GM18867 (cell line): Measurements from ENCODE around the gene ITPKC.

ENCODE experiments used
- ATAC-seq: cut with Tn5 transposase; IDR thresholded peaks from one replicate; pipeline ENCODE4 v1.9.1; 2021; ENCODE audit warnings: mild to moderate bottlenecking, moderate library complexity; ENCODE audit not compliant: unreplicated experiment

The ITPKC gene

DNA sequence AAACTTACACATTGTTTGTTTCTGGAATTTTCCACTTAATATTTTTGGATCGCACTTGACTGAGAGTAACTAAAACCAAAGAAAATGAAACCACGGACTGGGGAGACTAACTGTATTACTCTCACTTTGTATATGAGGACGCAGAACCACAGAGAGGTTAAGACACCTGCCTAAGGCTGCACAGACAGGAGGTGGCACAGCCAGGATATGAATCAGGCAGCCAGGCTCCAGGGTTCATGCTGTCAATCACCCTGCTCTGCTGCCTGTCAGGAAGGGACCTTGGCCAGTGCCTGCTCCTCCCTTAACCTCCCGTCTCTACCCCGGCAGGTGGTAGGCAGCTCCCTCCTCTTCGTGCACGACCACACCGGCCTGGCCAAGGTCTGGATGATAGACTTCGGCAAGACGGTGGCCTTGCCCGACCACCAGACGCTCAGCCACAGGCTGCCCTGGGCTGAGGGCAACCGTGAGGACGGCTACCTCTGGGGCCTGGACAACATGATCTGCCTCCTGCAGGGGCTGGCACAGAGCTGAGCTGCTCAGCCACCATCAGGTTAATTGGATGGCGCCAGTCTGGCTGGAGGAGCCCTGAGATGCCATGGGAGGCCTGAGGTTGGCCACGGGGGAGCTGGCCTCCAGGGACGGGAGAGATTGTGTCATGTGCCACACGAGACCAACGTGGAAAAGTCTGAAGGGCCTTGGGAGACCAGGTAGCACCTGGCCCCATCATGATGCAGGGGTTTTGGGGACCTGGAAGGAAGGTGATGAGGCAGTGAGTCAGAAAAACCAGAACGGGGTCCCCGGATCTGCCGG lies 22.3 kb downstream of the ITPKC start:
- ATAC-seq: no peak

DNA sequence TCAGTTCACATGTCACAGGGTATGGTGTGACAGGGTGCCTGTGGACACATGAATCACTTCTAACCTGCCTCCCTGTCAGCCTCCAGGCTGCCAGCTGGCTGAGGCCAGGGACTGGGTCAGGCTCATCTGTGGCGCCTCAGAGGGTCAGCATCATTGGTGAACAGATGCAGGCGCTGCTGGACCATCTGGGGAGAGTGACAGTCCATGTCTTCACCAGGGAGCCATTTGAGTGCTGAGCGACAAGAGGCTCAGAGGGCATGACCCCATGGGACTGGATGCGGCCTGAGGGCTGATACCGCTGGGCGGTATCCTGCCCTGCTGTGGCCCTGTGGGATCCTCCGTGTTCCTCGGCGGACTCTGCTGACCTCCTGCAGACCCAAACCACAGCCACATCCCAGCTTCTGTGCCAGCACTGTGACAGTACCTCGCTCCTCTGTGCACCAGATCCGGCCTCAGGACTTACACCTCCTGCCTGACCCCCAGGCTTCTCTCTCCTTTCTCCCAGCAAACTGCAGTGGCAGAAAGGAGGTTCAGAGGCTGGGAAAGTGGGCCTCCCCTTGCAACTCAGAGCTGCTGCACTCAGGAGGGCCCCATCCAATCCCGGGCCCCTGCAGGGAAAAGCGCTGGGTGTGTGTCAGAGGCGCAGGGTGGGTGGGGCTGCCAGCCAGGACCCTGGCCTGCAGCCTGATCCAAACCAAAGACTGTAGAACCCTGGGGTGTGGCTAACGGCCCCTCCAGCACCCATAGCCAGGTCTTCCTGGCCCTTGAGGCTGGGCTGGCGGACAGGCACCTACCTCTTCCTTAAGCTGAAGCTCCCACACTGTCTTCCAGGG lies 23.2 kb downstream of the ITPKC start:
- no peak for ATAC-seq

DNA sequence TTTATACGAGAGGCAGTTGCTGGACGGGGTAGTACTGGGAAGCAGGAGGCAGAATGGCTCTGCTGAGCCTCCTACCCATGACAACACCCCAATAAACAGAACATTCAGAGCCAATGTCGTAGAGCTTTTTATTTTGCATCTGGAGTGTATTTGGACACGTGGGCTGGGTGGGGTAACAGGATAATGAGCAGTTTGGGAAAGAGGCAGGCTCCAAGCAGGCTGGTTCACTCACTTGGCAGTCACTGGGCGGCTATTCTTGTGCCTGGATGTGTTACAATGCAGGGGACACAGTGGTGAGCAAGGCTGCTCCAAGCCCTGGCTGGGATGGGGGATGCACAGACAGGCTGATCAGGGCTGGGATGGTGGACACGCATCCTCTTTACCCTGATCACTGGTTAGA lies 23.8 kb downstream of the ITPKC start:
- ATAC-seq: no peak

DNA sequence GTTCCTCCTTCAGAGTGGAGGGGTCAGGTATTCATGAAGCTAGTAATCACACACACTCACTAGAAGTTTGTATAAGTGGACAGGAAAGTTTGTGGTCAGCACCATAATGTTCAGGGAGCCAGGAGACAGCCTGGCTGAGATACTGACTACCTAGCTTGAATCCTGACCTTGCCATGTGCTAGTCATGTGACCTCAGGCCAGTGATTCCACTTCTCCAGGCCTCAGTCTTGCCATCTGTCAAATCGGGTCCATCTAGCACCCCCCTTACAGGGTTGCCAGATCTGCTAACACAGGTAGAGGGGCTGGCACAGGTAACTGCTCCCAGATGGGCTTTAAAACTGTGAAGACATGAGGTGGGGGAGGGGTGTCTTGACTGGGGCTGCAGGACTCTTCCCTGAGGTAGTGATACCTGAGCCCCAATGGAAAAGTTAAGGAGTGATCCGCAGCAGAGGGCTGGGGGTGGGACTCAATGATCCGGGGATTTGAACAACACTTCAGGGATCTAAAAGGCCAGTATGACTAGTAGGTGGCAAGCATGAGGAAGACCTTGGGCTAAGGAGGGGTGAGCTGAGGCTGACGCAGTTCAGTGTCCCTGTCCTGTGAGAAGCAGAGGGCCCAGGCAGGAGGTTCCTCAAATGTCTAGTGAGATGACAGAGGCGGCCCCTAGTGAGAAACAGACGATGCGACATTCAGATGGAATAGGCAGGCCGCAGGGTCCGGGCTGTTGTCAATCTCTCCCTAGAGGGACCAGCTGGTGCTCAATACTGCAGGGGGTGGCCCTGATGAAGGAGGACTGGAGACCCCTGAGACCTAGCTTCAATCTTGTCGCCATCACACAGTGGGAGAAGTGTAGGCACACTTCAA lies 24.8 kb downstream of the ITPKC start:
- ATAC-seq: no peak

GRCh38 chr19:40742477-40742876 lies 25.6 kb downstream of the ITPKC start:
- no peak for ATAC-seq

GRCh38 chr19:40742886-40743285 lies 26.0 kb downstream of the ITPKC start:
- no peak for ATAC-seq

DNA sequence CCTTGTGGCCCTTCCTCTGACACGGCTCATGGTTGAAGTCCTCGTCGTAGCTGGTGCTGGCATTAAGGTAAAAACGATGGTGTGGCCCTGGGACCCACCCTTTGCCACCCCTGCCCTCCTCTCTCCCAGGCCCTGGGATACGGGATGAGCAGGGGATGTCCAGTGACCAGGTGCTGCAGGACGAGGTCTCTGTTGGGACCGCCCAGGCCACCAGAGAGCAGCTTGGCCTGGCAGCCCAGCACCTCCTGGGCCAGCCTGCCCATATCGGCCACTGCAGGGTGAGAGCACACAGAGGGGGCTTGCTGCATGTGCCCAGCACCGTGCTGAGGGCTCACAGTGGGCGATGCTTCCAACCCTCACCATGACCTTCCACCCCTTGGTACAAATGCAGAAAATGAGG lies 27.0 kb downstream of the ITPKC start:
- no peak for ATAC-seq

- ATAC-seq: no peak
Measured at GRCh38 chr19:40744554-40745401, 27.9 kb downstream of the ITPKC start.

- no peak for ATAC-seq
Measured at GRCh38 chr19:40745402-40745780, 28.5 kb downstream of the ITPKC start.

DNA sequence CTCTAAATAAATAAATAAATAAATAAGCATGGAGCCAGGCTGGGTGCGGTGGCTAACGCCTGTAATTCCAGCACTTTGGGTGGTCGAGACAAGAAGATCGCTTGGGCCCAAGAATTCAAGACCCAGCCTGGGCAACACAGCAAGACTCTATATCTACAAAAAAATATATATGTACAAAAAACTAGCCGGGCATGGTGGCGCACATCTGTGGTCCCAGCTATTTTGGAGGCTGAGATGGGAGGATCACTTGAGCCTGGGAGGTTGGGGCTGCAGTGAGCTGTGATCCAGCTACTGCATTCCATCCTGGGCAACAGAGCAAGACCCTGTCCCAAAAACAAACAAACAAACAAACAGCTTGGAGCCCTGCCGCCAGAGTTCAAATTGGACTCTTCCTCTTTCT lies 30.6 kb downstream of the ITPKC start:
- no peak for ATAC-seq

DNA sequence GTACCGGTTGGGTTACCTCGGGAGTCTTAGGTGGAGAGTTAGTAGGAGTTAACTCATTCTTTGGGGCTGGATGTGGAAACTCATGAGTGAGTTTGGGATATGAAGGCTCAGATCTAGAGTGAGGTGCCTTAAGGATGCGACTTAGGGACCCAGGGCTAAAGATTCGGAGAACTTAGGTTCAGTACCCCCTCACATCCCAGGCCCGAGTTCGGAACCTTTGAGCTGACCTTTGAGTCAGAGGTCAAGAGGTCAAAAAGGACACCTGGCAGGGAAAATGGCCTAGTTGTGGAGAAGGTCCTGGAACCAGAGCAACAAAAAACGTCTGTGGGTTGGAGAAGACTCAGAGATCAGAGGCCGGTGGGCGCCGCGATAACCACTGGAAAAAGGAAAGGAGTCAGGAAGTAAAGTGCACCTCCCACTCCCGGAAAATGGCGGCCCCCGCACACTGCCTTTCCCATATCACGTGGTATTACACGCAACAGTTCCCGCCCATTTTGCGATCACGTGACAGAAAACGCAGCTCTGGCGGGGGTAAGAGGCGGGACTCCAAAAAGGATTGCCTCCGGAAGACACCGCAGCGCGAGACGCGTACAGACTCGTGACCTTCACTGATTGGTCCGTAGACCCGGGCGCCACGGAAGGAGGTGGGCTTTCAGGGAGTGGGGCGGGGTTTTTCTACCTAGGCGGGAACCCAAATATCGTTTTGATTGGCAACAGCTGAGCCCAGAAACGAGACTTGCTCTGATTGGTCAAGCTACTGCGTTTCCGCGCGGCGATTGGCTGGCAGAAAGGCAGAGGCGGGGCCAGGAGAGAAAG lies 33.4 kb downstream of the ITPKC start, which contains the start of gene ACTMAP:
ACTMAP (minus strand) TSS at position 420 of the 816 bp plus-strand sequence. CDS start 674 bp downstream, outside the sequence.
- ATAC-seq: peak; percentile 85

- peak; percentile 45 for ATAC-seq
Measured at GRCh38 chr19:40750874-40751537, 34.1 kb downstream of the ITPKC start, which contains the start of gene SNRPA. TSS of gene SNRPA (plus strand) at chr19:40751203. CDS start at chr19:40751409, 206 bp downstream.

DNA sequence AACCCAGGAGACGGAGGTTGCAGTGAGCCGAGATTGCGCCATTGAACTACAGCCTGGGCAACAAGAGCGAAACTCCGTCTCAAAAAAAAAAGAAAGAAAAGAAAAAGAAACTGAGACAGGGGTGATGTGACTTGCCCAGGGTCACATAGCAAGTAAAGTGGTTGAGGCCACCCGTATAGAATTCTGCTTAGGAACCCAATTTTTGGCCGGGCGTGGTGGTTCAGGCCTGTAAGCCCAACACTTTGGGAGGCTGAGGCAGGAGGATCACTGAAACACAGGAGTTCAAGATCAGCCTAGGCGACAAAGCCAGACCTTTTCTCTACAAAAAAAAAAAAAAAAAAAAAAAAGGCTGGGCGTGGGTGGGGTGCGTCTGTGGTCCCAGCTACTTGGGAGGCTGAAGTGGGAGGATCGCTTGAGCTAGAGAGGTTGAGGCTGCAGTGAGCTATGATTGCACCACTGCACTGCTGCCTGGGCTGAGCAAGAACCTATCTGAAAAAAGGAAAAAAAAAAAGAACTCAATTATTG lies 35.4 kb downstream of the ITPKC start:
- no peak for ATAC-seq

DNA sequence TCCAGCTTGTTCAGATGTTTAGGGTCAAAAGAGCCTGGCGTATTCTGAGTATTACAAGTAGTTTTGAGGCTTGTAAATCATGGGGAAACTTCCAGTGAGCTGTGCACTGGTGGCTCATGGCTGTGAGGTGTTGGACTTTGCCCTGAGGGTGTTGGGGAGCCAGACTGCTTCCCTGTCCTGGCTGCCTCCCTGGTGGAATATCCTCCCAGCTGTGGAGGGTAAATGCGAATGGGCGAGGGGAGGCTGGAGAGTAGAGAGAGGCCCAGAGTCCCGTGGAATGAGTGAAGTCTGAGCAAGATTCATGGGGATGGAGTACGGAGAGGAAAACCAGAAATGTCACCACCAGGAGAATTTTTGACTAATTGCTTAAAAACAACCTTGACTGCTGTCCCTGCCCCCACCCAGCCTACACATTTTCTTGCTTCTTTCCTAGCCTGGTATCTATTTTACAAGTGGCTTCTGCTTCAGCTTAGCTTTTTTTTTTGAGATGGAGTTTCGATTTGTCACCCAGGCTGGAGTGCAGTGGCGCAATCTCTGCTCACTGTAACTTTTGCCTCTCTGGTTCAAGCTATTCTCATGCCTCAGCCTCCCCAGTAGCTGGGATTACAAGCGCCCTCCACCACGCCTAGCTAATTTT lies 37.8 kb downstream of the ITPKC start:
- no peak for ATAC-seq

DNA sequence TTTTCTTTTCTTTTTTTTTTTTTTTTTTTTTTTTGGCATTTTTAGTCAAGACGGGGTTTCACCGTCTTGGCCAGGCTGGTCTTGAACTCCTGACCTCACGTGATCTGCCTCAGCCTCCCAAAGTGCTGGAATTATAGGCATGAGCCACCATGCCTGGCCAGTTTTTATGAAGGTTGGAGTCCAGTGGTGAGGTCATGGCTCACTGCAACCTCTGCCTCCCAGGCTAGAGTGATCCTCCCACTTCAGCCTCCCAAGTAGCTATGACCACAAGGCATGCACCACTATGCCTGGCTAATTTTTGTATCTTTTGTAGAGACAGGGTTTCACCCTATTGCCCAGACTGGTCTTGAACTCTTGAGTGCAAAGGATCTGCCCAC lies 38.3 kb downstream of the ITPKC start:
- no peak for ATAC-seq

DNA sequence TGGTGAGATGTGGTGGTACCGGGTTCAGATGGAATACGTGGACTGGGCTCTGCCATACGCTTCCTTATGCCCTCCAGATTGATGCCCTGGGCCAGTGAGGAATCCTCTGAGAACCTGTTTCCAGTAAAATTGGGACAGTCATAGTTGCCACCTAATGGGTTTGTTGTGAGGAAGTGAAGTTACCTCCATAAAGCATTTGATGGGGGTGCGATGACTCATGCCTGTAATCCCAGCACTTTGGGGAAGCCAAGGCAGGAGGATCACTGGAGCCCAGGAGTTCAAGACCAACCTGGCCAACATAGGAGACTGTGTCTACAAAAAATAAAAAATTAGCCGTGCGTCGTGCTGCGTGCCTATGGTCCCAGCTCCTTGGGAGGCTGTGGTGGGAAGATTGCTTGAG lies 38.9 kb downstream of the ITPKC start:
- no peak for ATAC-seq

DNA sequence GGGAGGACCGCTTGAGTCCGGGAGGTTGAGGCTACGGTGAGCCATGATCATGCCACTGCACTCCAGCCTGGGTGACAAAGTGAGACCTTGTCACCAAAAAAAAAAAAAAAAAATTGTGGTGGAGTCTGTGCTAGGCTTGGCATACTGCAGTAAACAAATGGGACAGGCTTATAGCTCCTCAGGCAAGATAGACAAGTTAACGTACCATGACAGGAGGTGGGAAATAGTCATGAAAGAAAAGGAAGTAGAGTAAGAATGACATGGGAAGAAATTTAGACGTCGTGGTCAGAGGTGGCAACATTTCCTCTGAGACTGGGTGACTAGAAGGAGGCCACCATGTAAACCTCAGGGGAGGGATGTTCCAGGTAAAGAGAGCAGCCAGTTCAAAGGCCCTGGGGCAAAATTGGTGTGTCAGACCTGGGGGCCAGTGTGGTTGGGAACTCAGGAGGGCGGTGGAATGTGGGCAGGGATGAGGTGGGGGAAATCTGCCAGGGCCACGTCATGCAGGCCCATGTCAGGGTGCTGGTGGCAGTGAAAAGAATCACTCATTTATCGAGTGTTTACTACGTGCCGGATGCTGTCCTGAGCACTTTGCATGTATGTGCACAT lies 39.7 kb downstream of the ITPKC start:
- no peak for ATAC-seq

GRCh38 chr19:40758491-40758890 lies 41.6 kb downstream of the ITPKC start:
- ATAC-seq: no peak
